Measurements from ENCODE around the gene ZNF182. TPM values are rescaled to one million over a fixed set of nuclear protein-coding genes. Genes with fewer than 3 reads are reported as not detected.

Gene ZNF182
- total RNA-seq, 6 experiments from 2014 or later: 2.1 to 2.5 (median 2.3) TPM

GRCh38 chrX:48001260-48001659, 2.5 kb downstream of the ZNF182 start:
- no peaks in the 10 kb centered on the region for H3K9me3 ChIP-seq
- ATAC-seq (no peak), DNase-seq (no peak)
- no peak overlapping the region for H3K4me3 ChIP-seq
- TF ChIP-seq CTCF (IDR thresholded peaks at IDR 0.05): no peak
- TF ChIP-seq POLR2A (IDR thresholded peaks at IDR 0.05): no peak
- intact Hi-C loops (cut with DNase I): no loop called here
- H3K4me1 ChIP-seq: no peaks in the 10 kb centered on the region
- no peaks in the 10 kb centered on the region for H3K27me3 ChIP-seq
- H3K36me3 ChIP-seq: no peaks in the 10 kb centered on the region
- 70% methylated on average over 3 of the region's 3 CpGs for WGBS (ENCODE audit: insufficient coverage, low coverage, low lambda C conversion rate, missing lambda C conversion rate)
- H3K27ac ChIP-seq: no peak overlapping the region

- WGBS (ENCODE audit: insufficient coverage, low coverage, low lambda C conversion rate, missing lambda C conversion rate): 83% methylated on average over 1 of the region's 2 CpGs
- H3K27me3 ChIP-seq: no peaks in the 10 kb centered on the region
- ATAC-seq (peak in 1 of 4 donors; percentile 46), DNase-seq (no peak)
- no peak overlapping the region for H3K27ac ChIP-seq
- H3K4me3 ChIP-seq: no peak overlapping the region
- H3K36me3 ChIP-seq: peaks cover 0 to 3% (median under 1%) of the 10 kb centered on the region in 4 donors
- peaks cover 0 to 4% (median 0%) of the 10 kb centered on the region in 4 donors for H3K9me3 ChIP-seq
- H3K4me1 ChIP-seq: no peaks in the 10 kb centered on the region
- intact Hi-C loops (cut with DNase I): no loop called here
- no peak for TF ChIP-seq CTCF (IDR thresholded peaks at IDR 0.05)
Measured at GRCh38 chrX:47992669-47993068, 11.1 kb downstream of the ZNF182 start.

GRCh38 chrX:47992095-47992380, 11.8 kb downstream of the ZNF182 start:
- 60% methylated on average over 1 of the region's 1 CpG for WGBS (ENCODE audit: insufficient coverage, low coverage, low lambda C conversion rate, missing lambda C conversion rate)
- no peaks in the 10 kb centered on the region for H3K27me3 ChIP-seq
- TF ChIP-seq POLR2A (IDR thresholded peaks at IDR 0.05) (no peak), CTCF (IDR thresholded peaks at IDR 0.05) (no peak)
- H3K4me3 ChIP-seq: no peak overlapping the region
- H3K9me3 ChIP-seq: peaks cover 0 to 4% (median 0%) of the 10 kb centered on the region in 4 donors
- ATAC-seq (no peak), DNase-seq (no peak)
- no peaks in the 10 kb centered on the region for H3K4me1 ChIP-seq
- H3K36me3 ChIP-seq: peaks cover 0 to 7% (median 2%) of the 10 kb centered on the region in 4 donors
- intact Hi-C loops (cut with DNase I): no loop called here
- H3K27ac ChIP-seq: no peak overlapping the region

GRCh38 chrX:47991263-47992094, 12.3 kb downstream of the ZNF182 start:
- peaks cover 0 to 8% (median 2%) of the 10 kb centered on the region in 4 donors for H3K36me3 ChIP-seq
- no peak overlapping the region for H3K27ac ChIP-seq
- ATAC-seq (no peak), DNase-seq (no peak)
- intact Hi-C loops (cut with DNase I): no loop called here
- no peaks in the 10 kb centered on the region for H3K4me1 ChIP-seq
- no peak overlapping the region for H3K4me3 ChIP-seq
- H3K9me3 ChIP-seq: peaks cover 0 to 4% (median 0%) of the 10 kb centered on the region in 4 donors
- 55% methylated on average over 4 of the region's 5 CpGs for WGBS (ENCODE audit: insufficient coverage, low coverage, low lambda C conversion rate, missing lambda C conversion rate)
- H3K27me3 ChIP-seq: no peaks in the 10 kb centered on the region
- TF ChIP-seq POLR2A (IDR thresholded peaks at IDR 0.05) (no peak), CTCF (IDR thresholded peaks at IDR 0.05) (no peak)
